ENCODE results near the gene TBC1D22A. TPM values are rescaled to one million over a fixed set of nuclear protein-coding genes. Genes with fewer than 3 reads are reported as not detected.
"Not testable (repeated sequence)": the region's sequence is repeated elsewhere in the genome, so short reads cannot be mapped to it uniquely, and the experiment has no call there.

The TBC1D22A gene
- total RNA-seq, 3 donors from 2014 or later = 35.6 to 51.9 (median 41.8) TPM

- intact Hi-C loops (cut with DNase I, micrococcal nuclease) = no loop called here
- ATAC-seq = no peak
- DNase-seq = no peak
Measured at GRCh38 chr22:47139013-47139789, 376.8 kb downstream of the TBC1D22A start.

GRCh38 chr22:47139790-47140119 lies 377.3 kb downstream of the TBC1D22A start:
- Histone ChIP-seq H3K4me1 (ENCODE audit: low read depth) (no peaks in the 10 kb centered on the region), H3K36me3 (ENCODE audit: low read depth) (no peaks in the 10 kb centered on the region), H3K4me3 (no peak overlapping the region), H3K9me3 (no peaks in the 10 kb centered on the region)
- no peak for ATAC-seq
- TF ChIP-seq CTCF (IDR thresholded peaks at IDR 0.05) = no peak
- intact Hi-C loops (cut with DNase I, micrococcal nuclease) = no loop called here
- DNase-seq = no peak

More at GRCh38 chr22:47139013-47139789, 376.8 kb downstream of the TBC1D22A start:
- Histone ChIP-seq H3K36me3 (ENCODE audit: low read depth) (no peaks in the 10 kb centered on the region), H3K4me1 (ENCODE audit: low read depth) (no peaks in the 10 kb centered on the region), H3K4me3 (no peak overlapping the region), H3K9me3 (no peaks in the 10 kb centered on the region)
- no peak for TF ChIP-seq CTCF (IDR thresholded peaks at IDR 0.05)

- H3K36me3 ChIP-seq (ENCODE audit: low read depth); H3K4me3 ChIP-seq; H3K9me3 ChIP-seq; ATAC-seq; DNase-seq; H3K4me1 ChIP-seq (ENCODE audit: low read depth); intact Hi-C loops (cut with DNase I, micrococcal nuclease): not testable (repeated sequence)
Measured at GRCh38 chr22:47140975-47141374, 378.5 kb downstream of the TBC1D22A start.

GRCh38 chr22:47142427-47143046 lies 380.1 kb downstream of the TBC1D22A start:
- DNase-seq (no peak), ATAC-seq (no peak)
- H3K36me3 ChIP-seq (ENCODE audit: low read depth) = no peaks in the 10 kb centered on the region
- intact Hi-C loops (cut with DNase I, micrococcal nuclease) = no loop called here
- H3K4me1 ChIP-seq (ENCODE audit: low read depth) = no peaks in the 10 kb centered on the region
- H3K9me3 ChIP-seq = no peaks in the 10 kb centered on the region
- no peak for TF ChIP-seq CTCF (IDR thresholded peaks at IDR 0.05)
- no peak overlapping the region for H3K4me3 ChIP-seq

GRCh38 chr22:47143249-47143938 lies 380.9 kb downstream of the TBC1D22A start:
- H3K9me3 ChIP-seq = no peaks in the 10 kb centered on the region
- no peaks in the 10 kb centered on the region for H3K36me3 ChIP-seq (ENCODE audit: low read depth)
- H3K4me1 ChIP-seq (ENCODE audit: low read depth) = no peaks in the 10 kb centered on the region
- ATAC-seq = no peak
- no peak for TF ChIP-seq CTCF (IDR thresholded peaks at IDR 0.05)
- DNase-seq = no peak
- no peak overlapping the region for H3K4me3 ChIP-seq
- intact Hi-C loops (cut with DNase I, micrococcal nuclease) = no loop called here
